IMR-90 (cell line): ENCODE measurements around the gene ERC2. TPM values are rescaled to one million over a fixed set of nuclear protein-coding genes. Genes with fewer than 3 reads are reported as not detected.

Source experiments
- ATAC-seq: fragments of 200-7000 bp; cut with Tn5 transposase; 2 replicates; pipeline ENCODE4 v1.9.1; 2020; ENCODE audit warnings: low read depth, mild to moderate bottlenecking, moderate library complexity
- BruUV-seq: library from RNA; stranded (reverse); fragments of 400-500 nt; replicated peaks from 2 replicates; lab custom pipeline; 2021; lab: Mats Ljungman, UMichigan
- CTCF ChIA-PET: fragments of 300-600 bp; formaldehyde crosslinking; extraction: SDS; loops from one replicate; lab custom pipeline; 2021; ENCODE audit warnings: antibody characterized with exemption; lab: Yijun Ruan, JAX
- POLR2A ChIA-PET: fragments of 300-600 bp; sonication (Branson Sonifier 250); formaldehyde crosslinking; loops from one replicate; lab custom pipeline; 2022; ENCODE audit warnings: antibody characterized with exemption; ENCODE audit not compliant: unreplicated experiment; lab: Charles Lee
- DNase-seq: peaks from one replicate; pipeline ENCODE4 v3.0.0; 2013
- H2AFZ ChIP-seq: replicated peaks from 2 replicates; pipeline ENCODE3; 2013; ENCODE audit warnings: low read length, mild to moderate bottlenecking; ENCODE audit not compliant: poor library complexity
- H2AK5ac ChIP-seq: 2 replicates; pipeline ENCODE4 v1.6.1; 2013; ENCODE audit warnings: low read depth, low read length, inconsistent platforms
- H2AK9ac ChIP-seq: replicated peaks from 2 replicates; pipeline ENCODE3; 2013; ENCODE audit warnings: mild to moderate bottlenecking, low read depth, low read length, moderate library complexity; ENCODE audit not compliant: poor library complexity
- H2BK120ac ChIP-seq: 2 replicates; pipeline ENCODE4 v1.6.1; 2013; ENCODE audit warnings: low read depth, low read length, inconsistent platforms
- H2BK15ac ChIP-seq: 3 replicates; pipeline ENCODE4 v1.6.1; 2013; ENCODE audit warnings: low read depth, low read length, inconsistent platforms
- H2BK20ac ChIP-seq: 2 replicates; pipeline ENCODE4 v1.6.1; 2013; ENCODE audit warnings: low read depth, mild to moderate bottlenecking, inconsistent platforms, low read length, moderate library complexity
- H2BK5ac ChIP-seq: 2 replicates; pipeline ENCODE4 v1.6.1; 2013; ENCODE audit warnings: mild to moderate bottlenecking, low read depth, low read length, inconsistent platforms; ENCODE audit not compliant: poor library complexity, severe bottlenecking
- H3K14ac ChIP-seq: replicated peaks from 2 replicates; pipeline ENCODE4 v1.6.1; 2013; ENCODE audit warnings: low read depth, low read length, inconsistent platforms
- H3K18ac ChIP-seq: 2 replicates; pipeline ENCODE4 v1.6.1; 2013; ENCODE audit warnings: low read depth, low read length, control low read depth
- H3K23ac ChIP-seq: 2 replicates; pipeline ENCODE4 v1.6.1; 2013; ENCODE audit warnings: low read depth, low read length, inconsistent platforms
- H3K27ac ChIP-seq: 2 replicates; pipeline ENCODE4 v1.5.1; 2013; ENCODE audit warnings: mild to moderate bottlenecking, control low read depth, low read length; ENCODE audit not compliant: insufficient read depth
- H3K27me3 ChIP-seq: 2 replicates; pipeline ENCODE4 v1.6.1; 2013; ENCODE audit warnings: low read length; ENCODE audit not compliant: control insufficient read depth, insufficient read depth
- H3K36me3 ChIP-seq: 2 replicates; pipeline ENCODE4 v1.6.1; 2013; ENCODE audit warnings: low read length, mixed read lengths; ENCODE audit not compliant: control insufficient read depth, insufficient read depth
- H3K4ac ChIP-seq: 2 replicates; pipeline ENCODE4 v1.6.1; 2013; ENCODE audit warnings: low read depth, low read length, inconsistent platforms
- H3K4me1 ChIP-seq: 2 replicates; pipeline ENCODE4 v1.6.1; 2013; ENCODE audit warnings: low read length, mixed read lengths; ENCODE audit not compliant: control insufficient read depth, insufficient read depth
- H3K4me2 ChIP-seq: 2 replicates; pipeline ENCODE4 v1.6.1; 2013; ENCODE audit warnings: low read depth, mild to moderate bottlenecking, control low read depth, low read length, moderate library complexity
- H3K4me3 ChIP-seq: 2 replicates; pipeline ENCODE4 v1.5.1; 2013; ENCODE audit warnings: low read depth, mild to moderate bottlenecking, control low read depth, low read length, moderate library complexity; ENCODE audit not compliant: insufficient read depth
- H3K56ac ChIP-seq: 2 replicates; pipeline ENCODE4 v1.6.1; 2013; ENCODE audit warnings: low read length, inconsistent platforms; ENCODE audit not compliant: insufficient read depth; ENCODE audit errors: extremely low read depth
- H3K79me1 ChIP-seq, 2 experiments: 2 replicates each; pipeline ENCODE4 v1.6.1; 2013; ENCODE audit warnings: low read length in 2 of 2, inconsistent platforms in 1 of 2, low read depth in 1 of 2
- H3K9ac ChIP-seq: 2 replicates; pipeline ENCODE4 v1.6.1; 2013; ENCODE audit warnings: low read depth, low read length, control low read depth
- H3K9me1 ChIP-seq: 2 replicates; pipeline ENCODE4 v1.6.1; 2013; ENCODE audit warnings: low read length, inconsistent platforms; ENCODE audit not compliant: insufficient read depth
- H3K9me3 ChIP-seq: 2 replicates; pipeline ENCODE4 v1.6.1; 2013; ENCODE audit warnings: low read length; ENCODE audit not compliant: control insufficient read depth, insufficient read depth
- H4K20me1 ChIP-seq: 2 replicates; pipeline ENCODE4 v1.6.1; 2013; ENCODE audit warnings: low read length, inconsistent platforms; ENCODE audit not compliant: insufficient read depth
- H4K5ac ChIP-seq: 2 replicates; pipeline ENCODE4 v1.6.1; 2013; ENCODE audit warnings: mild to moderate bottlenecking, low read depth, low read length, control low read depth
- H4K8ac ChIP-seq, 2 experiments: 2 replicates each; pipeline ENCODE4 v1.6.1; 2013; ENCODE audit warnings: low read depth in 2 of 2, low read length in 2 of 2, control low read depth in 1 of 2, inconsistent platforms in 1 of 2
- H4K91ac ChIP-seq: 2 replicates; pipeline ENCODE4 v1.6.1; 2013; ENCODE audit warnings: low read depth, low read length, inconsistent platforms; ENCODE audit not compliant: insufficient read depth
- CEBPB ChIP-seq: IDR thresholded peaks from 2 replicates; pipeline ENCODE4 v1.6.1; 2012; ENCODE audit warnings: low read depth, low read length, improper control_type of control experiment
- RAD21 ChIP-seq: IDR thresholded peaks from 2 replicates; pipeline ENCODE4 v1.6.1; 2012; ENCODE audit warnings: low read length, improper control_type of control experiment
- WGBS, 2 experiments: methylation state at CpG; one replicate each; pipeline versions ENCODE4 v1.1.5 to v1.1.7; 2013; ENCODE audit warnings: missing lambda C conversion rate in 2 of 2; ENCODE audit not compliant: insufficient read length in 1 of 2; ENCODE audit errors: extremely low coverage in 2 of 2; 5-methylcytosine and 5-hydroxymethylcytosine counted together
- dilution Hi-C: fragments of 300-500 bp; cut with HindIII; formaldehyde crosslinking; loops from one replicate; pipeline ENCODE4 v1.14.3; 2018; ENCODE audit warnings: low sequenced_read_pairs; ENCODE audit not compliant: unreplicated experiment
- in situ Hi-C: fragments of 300-500 bp; cut with MboI; formaldehyde crosslinking; loops from 3 replicates; pipeline ENCODE4 v1.14.3; 2019; ENCODE audit warnings: low sequenced_read_pairs, inconsistent platforms, mixed read lengths
- intact Hi-C: fragments of 100-400 bp; cut with micrococcal nuclease; formaldehyde crosslinking; loops from 2 replicates; pipeline ENCODE4 v1.10.0; 2022
- polyA plus RNA-seq, 3 experiments: library from polyadenylated mRNA; depleted of rRNA; stranded (reverse); fragments of >200 nt; gene quantifications; 2 replicates each; pipeline ENCODE4 v1.2.3, GENCODE V29; 2012; ENCODE audit warnings: low replicate concordance in 1 of 3
- total RNA-seq: library from RNA; depleted of rRNA; stranded (reverse); fragments of >200 nt; gene quantifications from 2 replicates; pipeline ENCODE4 v1.2.3, GENCODE V29; 2012
- TF ChIP-seq, protein P1 (sequence below): conservative IDR thresholded peaks from 2 replicates; pipeline ENCODE4 v1.5.1; 2012; ENCODE audit warnings: mild to moderate bottlenecking, low read depth, low read length, improper control_type of control experiment

Gene ERC2
- total and polyA plus RNA-seq, 2 of the 4 experiments (the other 2 are of a cell fraction) = 0.17 to 0.18 TPM

DNA sequence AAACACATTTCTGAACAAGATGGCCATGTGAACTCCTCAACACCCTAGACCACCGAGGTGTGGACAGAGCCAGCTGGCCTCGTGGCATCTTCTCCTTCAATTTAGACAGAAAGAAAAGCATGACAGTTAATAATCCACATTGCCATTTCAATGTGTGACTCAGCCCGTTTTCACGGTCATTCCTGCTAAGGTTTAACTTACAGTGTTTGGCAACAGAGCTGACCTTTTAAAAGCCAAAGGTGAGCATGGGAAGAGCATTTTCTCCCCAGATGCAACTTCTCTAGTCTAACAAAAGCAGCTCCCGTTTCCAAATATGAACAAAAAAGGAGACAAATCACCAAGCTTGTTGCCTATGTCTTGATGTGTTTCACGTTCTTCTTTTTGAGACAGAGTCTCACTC lies 563.6 kb downstream of the ERC2 start:
- Histone ChIP-seq H3K36me3 (no peaks in the 10 kb centered on the region), H3K27me3 (peaks cover 12% of the 10 kb centered on the region), H2AK9ac (no peak overlapping the region), H3K4me2 (no peak overlapping the region), H4K91ac (no peak overlapping the region), H2AK5ac (no peak overlapping the region), H2BK5ac (no peak overlapping the region), H3K56ac (no peak overlapping the region), H3K18ac (no peak overlapping the region), H3K9me1 (no peaks in the 10 kb centered on the region), H3K9me3 (no peaks in the 10 kb centered on the region), H3K4me3 (no peak overlapping the region), H3K23ac (no peak overlapping the region), H2BK120ac (no peak overlapping the region), H4K5ac (no peak overlapping the region), H4K20me1 (no peaks in the 10 kb centered on the region), H2BK20ac (no peak overlapping the region), H3K27ac (no peak overlapping the region), H2BK15ac (no peak overlapping the region), H3K4ac (no peak overlapping the region), H3K14ac (no peak overlapping the region), H3K9ac (no peak overlapping the region), H2AFZ (no peak overlapping the region), H4K8ac (no peak overlapping the region), H3K4me1 (no peaks in the 10 kb centered on the region), H3K79me1 (no peaks in the 10 kb centered on the region)
- ChIA-PET POLR2A (interaction anchor here (0.7 kb wide), 1 partner anchor 266 kb away, joined by 3 read pairs; no protein-coding TSS in a partner anchor), CTCF (no interaction called here)
- no TSS peak for BruUV-seq
- DNase-seq (no peak), ATAC-seq (no peak)
- intact Hi-C loops = loop anchor here (5.0 kb wide), 1 partner anchor 348 kb away; no protein-coding TSS in a partner anchor
- in situ Hi-C loops = no loop called here
- dilution Hi-C loops = no loop called here
- 76% methylated on average over 2 of the region's 6 CpGs; no CpG with 5 or more reads in 1 of the 2 experiments for WGBS, 2 experiments
- TF ChIP-seq, protein P1, sequence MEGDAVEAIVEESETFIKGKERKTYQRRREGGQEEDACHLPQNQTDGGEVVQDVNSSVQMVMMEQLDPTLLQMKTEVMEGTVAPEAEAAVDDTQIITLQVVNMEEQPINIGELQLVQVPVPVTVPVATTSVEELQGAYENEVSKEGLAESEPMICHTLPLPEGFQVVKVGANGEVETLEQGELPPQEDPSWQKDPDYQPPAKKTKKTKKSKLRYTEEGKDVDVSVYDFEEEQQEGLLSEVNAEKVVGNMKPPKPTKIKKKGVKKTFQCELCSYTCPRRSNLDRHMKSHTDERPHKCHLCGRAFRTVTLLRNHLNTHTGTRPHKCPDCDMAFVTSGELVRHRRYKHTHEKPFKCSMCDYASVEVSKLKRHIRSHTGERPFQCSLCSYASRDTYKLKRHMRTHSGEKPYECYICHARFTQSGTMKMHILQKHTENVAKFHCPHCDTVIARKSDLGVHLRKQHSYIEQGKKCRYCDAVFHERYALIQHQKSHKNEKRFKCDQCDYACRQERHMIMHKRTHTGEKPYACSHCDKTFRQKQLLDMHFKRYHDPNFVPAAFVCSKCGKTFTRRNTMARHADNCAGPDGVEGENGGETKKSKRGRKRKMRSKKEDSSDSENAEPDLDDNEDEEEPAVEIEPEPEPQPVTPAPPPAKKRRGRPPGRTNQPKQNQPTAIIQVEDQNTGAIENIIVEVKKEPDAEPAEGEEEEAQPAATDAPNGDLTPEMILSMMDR = no peak
- TF ChIP-seq RAD21 = no peak
- no peak for TF ChIP-seq CEBPB
